ENCODE data around the gene NT5DC4. TPM values are rescaled to one million over a fixed set of nuclear protein-coding genes. Genes with fewer than 3 reads are reported as not detected.
"Not testable (repeated sequence)": the region's sequence is repeated elsewhere in the genome, so short reads cannot be mapped to it uniquely, and the experiment has no call there.

Gene NT5DC4
- total RNA-seq, 1 donor from 2014 or later = not detected

- H3K27ac Mint-ChIP-seq (ENCODE audit: unreplicated experiment) = no peak overlapping the region
- H3K4me3 Mint-ChIP-seq (ENCODE audit: unreplicated experiment) = no peak overlapping the region
- H3K4me1 Mint-ChIP-seq (ENCODE audit: unreplicated experiment) = peaks cover 4% of the 10 kb centered on the region
- H3K36me3 Mint-ChIP-seq (ENCODE audit: unreplicated experiment) = no peaks in the 10 kb centered on the region
- peaks cover 3% of the 10 kb centered on the region for H3K27me3 Mint-ChIP-seq (ENCODE audit: unreplicated experiment)
- DNase-seq (ENCODE audit: extremely low spot score, unreplicated experiment) = peak; percentile 74
- TF ChIP-seq CTCF (IDR thresholded peaks at IDR 0.05) = no peak
- H3K9me3 Mint-ChIP-seq (ENCODE audit: unreplicated experiment) = no peaks in the 10 kb centered on the region
These were observed 7.3 kb upstream of the NT5DC4 start for GRCh38 chr2:112713585-112713925.

- peaks cover 7% of the 10 kb centered on the region for H3K27me3 Mint-ChIP-seq (ENCODE audit: unreplicated experiment)
- no peaks in the 10 kb centered on the region for H3K9me3 Mint-ChIP-seq (ENCODE audit: unreplicated experiment)
- H3K36me3 Mint-ChIP-seq (ENCODE audit: unreplicated experiment) = no peaks in the 10 kb centered on the region
- TF ChIP-seq CTCF (IDR thresholded peaks at IDR 0.05) = no peak
- no peak overlapping the region for H3K27ac Mint-ChIP-seq (ENCODE audit: unreplicated experiment)
- H3K4me1 Mint-ChIP-seq (ENCODE audit: unreplicated experiment) = peaks cover 4% of the 10 kb centered on the region
- no peak overlapping the region for H3K4me3 Mint-ChIP-seq (ENCODE audit: unreplicated experiment)
- peak; percentile 68 for DNase-seq (ENCODE audit: extremely low spot score, unreplicated experiment)
These were observed 6.9 kb upstream of the NT5DC4 start for GRCh38 chr2:112713926-112714325.

GRCh38 chr2:112714331-112714730 is 6.5 kb upstream of the NT5DC4 start:
- no peak for TF ChIP-seq CTCF (IDR thresholded peaks at IDR 0.05)
- Mint-ChIP-seq H3K9me3 (ENCODE audit: unreplicated experiment) (no peaks in the 10 kb centered on the region), H3K36me3 (ENCODE audit: unreplicated experiment) (no peaks in the 10 kb centered on the region)

GRCh38 chr2:112714836-112715631 is 5.8 kb upstream of the NT5DC4 start:
- no peak for TF ChIP-seq CTCF (IDR thresholded peaks at IDR 0.05)
- Mint-ChIP-seq H3K4me3 (ENCODE audit: unreplicated experiment) (no peak overlapping the region), H3K4me1 (ENCODE audit: unreplicated experiment) (peaks cover 4% of the 10 kb centered on the region), H3K27me3 (ENCODE audit: unreplicated experiment) (peaks cover 5% of the 10 kb centered on the region), H3K27ac (ENCODE audit: unreplicated experiment) (no peak overlapping the region), H3K9me3 (ENCODE audit: unreplicated experiment) (no peaks in the 10 kb centered on the region), H3K36me3 (ENCODE audit: unreplicated experiment) (no peaks in the 10 kb centered on the region)
- DNase-seq (ENCODE audit: extremely low spot score, unreplicated experiment) = peak; percentile 72

More at GRCh38 chr2:112714331-112714730, 6.5 kb upstream of the NT5DC4 start:
- DNase-seq (ENCODE audit: extremely low spot score, unreplicated experiment) = peak; percentile 60
- Mint-ChIP-seq H3K27me3 (ENCODE audit: unreplicated experiment) (peaks cover 8% of the 10 kb centered on the region), H3K4me3 (ENCODE audit: unreplicated experiment) (no peak overlapping the region), H3K4me1 (ENCODE audit: unreplicated experiment) (peaks cover 4% of the 10 kb centered on the region), H3K27ac (ENCODE audit: unreplicated experiment) (no peak overlapping the region)

GRCh38 chr2:112716094-112716493 is 4.7 kb upstream of the NT5DC4 start:
- not testable (repeated sequence) for H3K27me3 Mint-ChIP-seq (ENCODE audit: unreplicated experiment); H3K36me3 Mint-ChIP-seq (ENCODE audit: unreplicated experiment); H3K9me3 Mint-ChIP-seq (ENCODE audit: unreplicated experiment); H3K4me3 Mint-ChIP-seq (ENCODE audit: unreplicated experiment); H3K4me1 Mint-ChIP-seq (ENCODE audit: unreplicated experiment); DNase-seq (ENCODE audit: extremely low spot score, unreplicated experiment); H3K27ac Mint-ChIP-seq (ENCODE audit: unreplicated experiment)

GRCh38 chr2:112716826-112717352 is 3.9 kb upstream of the NT5DC4 start:
- H3K4me3 Mint-ChIP-seq (ENCODE audit: unreplicated experiment); H3K9me3 Mint-ChIP-seq (ENCODE audit: unreplicated experiment); H3K36me3 Mint-ChIP-seq (ENCODE audit: unreplicated experiment); H3K27ac Mint-ChIP-seq (ENCODE audit: unreplicated experiment); H3K4me1 Mint-ChIP-seq (ENCODE audit: unreplicated experiment); DNase-seq (ENCODE audit: extremely low spot score, unreplicated experiment); H3K27me3 Mint-ChIP-seq (ENCODE audit: unreplicated experiment): not testable (repeated sequence)
